Fibroblast of lung (primary cell): Measurements from ENCODE around the gene LRRD1. TPM values are rescaled to one million over a fixed set of nuclear protein-coding genes. Genes with fewer than 3 reads are reported as not detected.
"Not testable (repeated sequence)": the region's sequence is repeated elsewhere in the genome, so short reads cannot be mapped to it uniquely, and the experiment has no call there.

Experiments used
- DNase-seq, 2 donors: peaks; one replicate each; pipeline versions ENCODE4 v3.0.0 to v3.0.0-alpha.2; 2010; ENCODE audit warnings: low read depth in 2 of 2
- H2AFZ ChIP-seq: 2 replicates; pipeline ENCODE4 v1.5.1; 2012; ENCODE audit warnings: low read length, control low read depth, inconsistent platforms
- H3K27ac ChIP-seq: 2 replicates; pipeline ENCODE4 v1.5.1; 2011; ENCODE audit warnings: low read length, control low read depth; ENCODE audit not compliant: insufficient read depth
- H3K27me3 ChIP-seq: 2 replicates; pipeline ENCODE4 v1.5.1; 2011; ENCODE audit warnings: mild to moderate bottlenecking, low read length; ENCODE audit not compliant: control insufficient read depth, insufficient read depth
- H3K36me3 ChIP-seq: 2 replicates; pipeline ENCODE4 v1.5.1; 2011; ENCODE audit warnings: low read length; ENCODE audit not compliant: control insufficient read depth, insufficient read depth
- H3K4me1 ChIP-seq: 2 replicates; pipeline ENCODE4 v1.5.1; 2011; ENCODE audit warnings: low read length; ENCODE audit not compliant: control insufficient read depth, insufficient read depth; ENCODE audit errors: extremely low read depth
- H3K4me2 ChIP-seq: 2 replicates; pipeline ENCODE4 v1.5.1; 2011; ENCODE audit warnings: low read length, control low read depth; ENCODE audit not compliant: insufficient read depth; ENCODE audit errors: extremely low read depth
- H3K4me3 ChIP-seq, 4 experiments: fragments of 200-600 bp in 1 of 4; sonication (generic) in 1 of 4; replicated peaks in 1 of 4; 2 replicates each; pipeline ENCODE4 v1.5.1; 2011 to 2016; ENCODE audit warnings: low read length in 4 of 4, low read depth in 3 of 4, mild to moderate bottlenecking in 3 of 4, control low read depth in 2 of 4, inconsistent platforms in 1 of 4, mixed read lengths in 1 of 4; ENCODE audit not compliant: insufficient read depth in 1 of 4; ENCODE audit errors: control extremely low read depth in 1 of 4
- H3K79me2 ChIP-seq: 2 replicates; pipeline ENCODE4 v1.5.1; 2012; ENCODE audit warnings: mild to moderate bottlenecking, low read length, inconsistent platforms; ENCODE audit not compliant: control insufficient read depth, insufficient read depth
- H3K9ac ChIP-seq: 2 replicates; pipeline ENCODE4 v1.5.1; 2011; ENCODE audit warnings: mild to moderate bottlenecking, low read length, control low read depth; ENCODE audit not compliant: insufficient read depth
- H3K9me3 ChIP-seq: 2 replicates; pipeline ENCODE4 v1.5.1; 2012; ENCODE audit warnings: low read depth, low read length; ENCODE audit not compliant: control insufficient read depth, insufficient read depth
- H4K20me1 ChIP-seq: 2 replicates; pipeline ENCODE4 v1.5.1; 2011; ENCODE audit warnings: low read length; ENCODE audit not compliant: control insufficient read depth, insufficient read depth; ENCODE audit errors: extremely low read depth
- EZH2 ChIP-seq: IDR thresholded peaks from 2 replicates; pipeline ENCODE4 v1.5.1; 2012; ENCODE audit warnings: low read length, control low read depth, mild to moderate bottlenecking; ENCODE audit errors: missing control alignments
- polyA plus RNA-seq, 2 donors: library from polyadenylated mRNA; depleted of rRNA in 1 of 2; stranded (reverse) in 1 of 2; unstranded in 1 of 2; fragments of >200 nt; gene quantifications; 2 replicates each; pipeline ENCODE4 v1.2.1, GENCODE V29; 2011 to 2012; ENCODE audit warnings: missing spikeins in 1 of 2
- total RNA-seq: library from RNA; depleted of rRNA; stranded (reverse); fragments of >200 nt; gene quantifications from 2 replicates; pipeline ENCODE4 v1.2.1, GENCODE V29; 2014
- TF ChIP-seq, protein P1 (sequence below), 2 donors: IDR thresholded peaks in 1 of 2; conservative IDR thresholded peaks in 1 of 2; 1 replicate in 1 of 2; 2 replicates in 1 of 2; pipeline ENCODE4 v1.5.1; 2011 to 2012; ENCODE audit warnings: low read length in 2 of 2, control low read depth in 1 of 2, inconsistent platforms in 1 of 2, low read depth in 1 of 2, mild to moderate bottlenecking in 1 of 2

The LRRD1 gene
- total and polyA plus RNA-seq, 2 donors (not counting 1 experiment from before 2014, with no cell fraction given), result 0.06 to 0.17 TPM

DNA sequence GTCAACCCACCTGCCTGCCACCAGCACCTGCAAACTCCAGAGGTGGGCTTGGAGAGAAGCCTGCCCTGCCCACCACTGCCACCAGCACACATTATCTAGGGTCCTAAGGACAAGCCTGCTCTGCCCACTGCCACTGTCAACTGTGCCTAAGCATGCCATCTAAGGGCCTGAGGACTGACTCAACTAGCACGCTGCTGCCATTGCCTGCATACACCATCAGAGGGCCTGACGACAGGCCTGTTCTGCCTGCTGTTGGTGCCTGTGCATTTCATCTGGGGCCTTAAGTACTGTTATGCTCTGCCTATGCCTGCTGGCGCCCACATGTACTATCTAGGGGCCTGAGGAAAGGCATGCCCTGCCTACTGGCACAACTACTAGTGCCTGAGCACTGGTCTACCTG is 27.0 kb upstream of the LRRD1 start:
- H3K27ac ChIP-seq, result no peak overlapping the region
- peaks cover 2% of the 10 kb centered on the region for H3K79me2 ChIP-seq
- H3K36me3 ChIP-seq, result peaks cover 4% of the 10 kb centered on the region
- TF ChIP-seq, protein P1, sequence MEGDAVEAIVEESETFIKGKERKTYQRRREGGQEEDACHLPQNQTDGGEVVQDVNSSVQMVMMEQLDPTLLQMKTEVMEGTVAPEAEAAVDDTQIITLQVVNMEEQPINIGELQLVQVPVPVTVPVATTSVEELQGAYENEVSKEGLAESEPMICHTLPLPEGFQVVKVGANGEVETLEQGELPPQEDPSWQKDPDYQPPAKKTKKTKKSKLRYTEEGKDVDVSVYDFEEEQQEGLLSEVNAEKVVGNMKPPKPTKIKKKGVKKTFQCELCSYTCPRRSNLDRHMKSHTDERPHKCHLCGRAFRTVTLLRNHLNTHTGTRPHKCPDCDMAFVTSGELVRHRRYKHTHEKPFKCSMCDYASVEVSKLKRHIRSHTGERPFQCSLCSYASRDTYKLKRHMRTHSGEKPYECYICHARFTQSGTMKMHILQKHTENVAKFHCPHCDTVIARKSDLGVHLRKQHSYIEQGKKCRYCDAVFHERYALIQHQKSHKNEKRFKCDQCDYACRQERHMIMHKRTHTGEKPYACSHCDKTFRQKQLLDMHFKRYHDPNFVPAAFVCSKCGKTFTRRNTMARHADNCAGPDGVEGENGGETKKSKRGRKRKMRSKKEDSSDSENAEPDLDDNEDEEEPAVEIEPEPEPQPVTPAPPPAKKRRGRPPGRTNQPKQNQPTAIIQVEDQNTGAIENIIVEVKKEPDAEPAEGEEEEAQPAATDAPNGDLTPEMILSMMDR (conservative IDR thresholded peaks at IDR 0.05 in 1 of 2, IDR thresholded peaks at IDR 0.05 in 1 of 2; ENCODE audit: low read depth in 1 of 2, low read length in 2 of 2), result no peak
- TF ChIP-seq EZH2, result no peak
- H3K4me3 ChIP-seq, result no peak overlapping the region
- H3K9ac ChIP-seq, result no peak overlapping the region
- no peak overlapping the region for H3K4me2 ChIP-seq
- H3K4me1 ChIP-seq, result no peaks in the 10 kb centered on the region
- DNase-seq, result no peak
- no peaks in the 10 kb centered on the region for H3K9me3 ChIP-seq
- H3K27me3 ChIP-seq, result no peaks in the 10 kb centered on the region
- no peaks in the 10 kb centered on the region for H4K20me1 ChIP-seq
- H2AFZ ChIP-seq, result no peak overlapping the region

DNA sequence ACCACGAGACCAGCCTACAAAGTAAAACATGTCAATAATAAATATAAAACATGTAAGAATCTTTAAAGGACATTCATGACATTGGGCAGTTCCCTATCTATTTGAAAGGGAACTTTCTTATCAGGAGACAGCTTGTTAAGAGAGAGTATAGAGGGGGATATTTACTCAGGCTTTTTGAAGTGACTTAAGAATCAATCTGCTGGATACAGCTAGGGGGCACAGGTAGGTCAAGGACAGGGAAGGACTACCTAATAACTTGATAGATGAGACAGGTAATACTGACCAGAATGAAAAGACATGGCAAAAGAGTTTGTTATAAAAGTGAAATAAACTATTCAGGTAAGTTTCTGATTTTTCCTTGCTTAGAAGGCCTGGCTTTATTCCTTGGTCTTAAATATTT is 21.8 kb upstream of the LRRD1 start:
- Histone ChIP-seq H3K27me3 (no peaks in the 10 kb centered on the region), H3K4me3 (no peak overlapping the region), H3K79me2 (no peaks in the 10 kb centered on the region), H3K36me3 (peaks cover 4% of the 10 kb centered on the region), H4K20me1 (no peaks in the 10 kb centered on the region), H3K27ac (no peak overlapping the region), H3K4me2 (no peak overlapping the region), H3K9ac (no peak overlapping the region), H2AFZ (no peak overlapping the region), H3K9me3 (no peaks in the 10 kb centered on the region), H3K4me1 (no peaks in the 10 kb centered on the region)
- no peak for DNase-seq
- TF ChIP-seq, protein P1 (conservative IDR thresholded peaks at IDR 0.05 in 1 of 2, IDR thresholded peaks at IDR 0.05 in 1 of 2; ENCODE audit: low read depth in 1 of 2, low read length in 2 of 2), result no peak
- no peak for TF ChIP-seq EZH2

DNA sequence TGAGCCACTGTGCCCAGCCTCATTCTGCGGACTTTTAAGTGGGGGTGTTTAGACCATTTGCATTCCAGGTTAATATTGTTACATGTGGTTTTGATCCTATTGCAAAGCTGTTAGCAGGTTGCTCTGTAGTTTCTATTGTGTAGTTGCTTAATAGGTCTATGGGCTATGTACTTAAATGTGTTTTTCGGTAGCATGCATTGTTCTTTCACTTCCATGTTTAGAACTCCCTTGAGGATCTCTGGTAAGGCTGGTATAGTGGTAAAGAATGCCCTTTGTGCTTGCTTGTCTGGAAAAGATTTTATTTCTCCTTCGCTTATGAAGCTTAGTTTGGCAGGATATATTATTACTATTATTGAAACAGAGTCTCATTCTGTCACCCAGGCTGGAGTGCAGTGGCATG is 13.4 kb upstream of the LRRD1 start:
- Histone ChIP-seq H3K4me3 (no peak overlapping the region), H3K4me2 (no peak overlapping the region), H3K4me1 (no peaks in the 10 kb centered on the region), H3K79me2 (no peaks in the 10 kb centered on the region), H4K20me1 (no peaks in the 10 kb centered on the region), H3K9me3 (no peaks in the 10 kb centered on the region), H3K27ac (no peak overlapping the region), H2AFZ (no peak overlapping the region), H3K27me3 (no peaks in the 10 kb centered on the region), H3K36me3 (peaks cover 1% of the 10 kb centered on the region), H3K9ac (no peak overlapping the region)
- TF ChIP-seq, protein P1 (conservative IDR thresholded peaks at IDR 0.05 in 1 of 2, IDR thresholded peaks at IDR 0.05 in 1 of 2; ENCODE audit: low read depth in 1 of 2, low read length in 2 of 2), result no peak
- no peak for TF ChIP-seq EZH2
- no peak for DNase-seq

DNA sequence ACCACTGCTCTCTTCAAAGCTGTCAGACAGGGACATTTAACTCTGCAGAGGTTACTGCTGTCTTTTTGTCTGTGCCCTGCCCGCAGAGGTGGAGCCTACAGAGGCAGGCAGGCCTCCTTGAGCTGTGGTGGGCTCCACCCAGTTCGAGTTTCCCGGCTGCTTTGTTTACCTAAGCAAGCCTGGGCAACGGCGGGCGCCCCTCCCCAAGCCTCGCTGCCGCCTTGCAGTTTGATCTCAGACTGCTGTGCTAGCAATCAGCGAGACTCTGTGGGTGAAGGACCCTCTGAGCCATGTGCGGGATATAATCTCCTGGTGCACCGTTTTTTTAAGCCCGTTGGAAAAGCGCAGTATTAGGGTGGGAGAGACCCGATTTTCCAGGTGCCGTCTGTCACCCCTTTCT is 10.3 kb upstream of the LRRD1 start:
- H3K4me2 ChIP-seq, H4K20me1 ChIP-seq, H3K9ac ChIP-seq, H3K36me3 ChIP-seq, DNase-seq, H3K79me2 ChIP-seq, H3K4me3 ChIP-seq, H3K27me3 ChIP-seq, H2AFZ ChIP-seq, H3K9me3 ChIP-seq, H3K4me1 ChIP-seq, H3K27ac ChIP-seq: not testable (repeated sequence)

DNA sequence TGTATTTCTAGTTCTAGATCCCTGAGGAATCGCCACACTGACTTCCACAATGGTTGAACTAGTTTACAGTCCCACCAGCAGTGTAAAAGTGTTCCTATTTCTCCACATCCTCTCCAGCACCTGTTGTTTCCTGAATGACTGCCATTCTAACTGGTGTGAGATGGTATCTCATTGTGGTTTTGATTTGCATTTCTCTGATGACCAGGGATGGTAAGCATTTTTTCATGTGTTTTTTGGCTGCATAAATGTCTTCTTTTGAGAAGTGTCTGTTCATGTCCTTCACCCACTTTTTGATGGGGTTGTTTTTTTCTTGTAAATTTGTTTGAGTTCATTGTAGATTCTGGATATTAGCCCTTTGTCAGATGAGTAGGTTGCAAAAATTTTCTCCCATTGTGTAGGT is 5.4 kb upstream of the LRRD1 start:
- H3K27me3 ChIP-seq, H3K36me3 ChIP-seq: not testable (repeated sequence)

More for the DNA sequence above, 5.4 kb upstream of the LRRD1 start:
- not testable (repeated sequence) for H3K27ac ChIP-seq, H3K9me3 ChIP-seq, H3K9ac ChIP-seq, DNase-seq, H3K79me2 ChIP-seq, H2AFZ ChIP-seq, H3K4me2 ChIP-seq, H3K4me1 ChIP-seq, H3K4me3 ChIP-seq, H4K20me1 ChIP-seq
